ENCODE results near the gene HLA-DPB1. TPM values are rescaled to one million over a fixed set of nuclear protein-coding genes. Genes with fewer than 3 reads are reported as not detected.

The HLA-DPB1 gene
- 96.3 and 110 TPM in 2 replicates for total RNA-seq (2014; rRNA removed; shearing (Covaris generic))

DNA sequence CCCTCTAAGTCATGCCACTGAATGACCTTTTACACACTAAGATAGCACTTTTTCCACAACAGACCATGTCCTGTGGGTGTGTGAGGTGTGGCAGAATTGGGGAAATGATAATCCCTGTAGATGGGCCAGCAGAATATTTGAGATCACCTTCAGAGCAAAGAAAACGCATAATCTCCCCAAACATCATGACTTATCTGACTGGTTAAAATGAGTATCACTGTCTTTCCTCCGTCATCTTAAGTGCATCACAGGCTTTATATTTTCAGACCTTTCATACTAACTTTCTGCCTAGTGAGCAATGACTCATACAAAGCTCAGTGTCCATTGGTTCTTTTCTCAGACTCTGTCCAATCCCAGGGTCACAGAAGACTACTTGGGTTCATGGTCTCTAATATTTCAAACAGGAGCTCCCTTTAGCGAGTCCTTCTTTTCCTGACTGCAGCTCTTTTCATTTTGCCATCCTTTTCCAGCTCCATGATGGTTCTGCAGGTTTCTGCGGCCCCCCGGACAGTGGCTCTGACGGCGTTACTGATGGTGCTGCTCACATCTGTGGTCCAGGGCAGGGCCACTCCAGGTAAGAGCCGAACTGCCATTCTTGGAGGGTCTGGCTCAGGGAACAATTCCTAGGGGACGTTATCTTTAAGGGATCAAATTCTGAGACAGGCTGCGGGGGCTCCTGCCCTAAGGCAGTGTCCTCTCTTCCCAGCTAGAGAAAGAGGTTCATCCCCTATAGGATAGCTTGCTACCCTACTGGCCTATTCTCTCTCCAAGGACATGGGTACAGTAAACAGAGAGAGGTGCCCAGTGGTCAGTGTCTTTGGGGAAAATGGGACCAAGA is at the start of gene HLA-DPB1:
Gene HLA-DPB1, plus strand, starts transcription at position 423 of the 838 bp plus-strand sequence. Its CDS starts 52 bp downstream, at position 475.

GRCh38 chr6:33073431-33073871 is 2.3 kb upstream of the HLA-DPB1 start, which contains the start of gene HLA-DPA1:
HLA-DPA1 (minus strand) TSS chr6:33073649.

Other genes starting within 250 kb of the HLA-DPB1 start
- 55.3 and 58.2 TPM in 2 replicates for gene TAP2, start 237.3 kb upstream of the HLA-DPB1 start, total RNA-seq (2014; rRNA removed; shearing (Covaris generic))
- 57.1 and 59.6 TPM in 2 replicates for gene PSMB8, start 231.9 kb upstream of the HLA-DPB1 start, total RNA-seq (2014; rRNA removed; shearing (Covaris generic))
- gene TAP1, start 222.3 kb upstream of the HLA-DPB1 start, total RNA-seq (2014; rRNA removed; shearing (Covaris generic)) = 21.4 and 24.1 TPM in 2 replicates
- gene PSMB9, start 221.8 kb upstream of the HLA-DPB1 start, total RNA-seq (2014; rRNA removed; shearing (Covaris generic)) = 23.9 and 29.9 TPM in 2 replicates
- gene HLA-DMB, start 135.0 kb upstream of the HLA-DPB1 start, total RNA-seq (2014; rRNA removed; shearing (Covaris generic)) = 16.0 and 16.5 TPM in 2 replicates
- 46.9 and 55.9 TPM in 2 replicates for gene HLA-DMA, start 122.9 kb upstream of the HLA-DPB1 start, total RNA-seq (2014; rRNA removed; shearing (Covaris generic))
- gene BRD2, start 107.4 kb upstream of the HLA-DPB1 start, total RNA-seq (2014; rRNA removed; shearing (Covaris generic)) = 171 and 216 TPM in 2 replicates
- 4.1 and 4.3 TPM in 2 replicates for gene HLA-DOA, start 66.4 kb upstream of the HLA-DPB1 start, total RNA-seq (2014; rRNA removed; shearing (Covaris generic))
- gene HLA-DPA1, start 2.3 kb upstream of the HLA-DPB1 start, total RNA-seq (2014; rRNA removed; shearing (Covaris generic)) = 147 and 155 TPM in 2 replicates
- gene COL11A2, start 116.5 kb downstream of the HLA-DPB1 start, total RNA-seq (2014; rRNA removed; shearing (Covaris generic)) = 4.9 and 7.6 TPM in 2 replicates
- gene RXRB, start 124.7 kb downstream of the HLA-DPB1 start, total RNA-seq (2014; rRNA removed; shearing (Covaris generic)) = 23.0 and 23.8 TPM in 2 replicates
- gene SLC39A7, start 124.9 kb downstream of the HLA-DPB1 start, total RNA-seq (2014; rRNA removed; shearing (Covaris generic)) = 72.3 and 75.1 TPM in 2 replicates
- gene HSD17B8, start 128.7 kb downstream of the HLA-DPB1 start, total RNA-seq (2014; rRNA removed; shearing (Covaris generic)) = 19.9 and 28.1 TPM in 2 replicates
- 33.7 and 37.4 TPM in 2 replicates for gene RING1, start 132.5 kb downstream of the HLA-DPB1 start, total RNA-seq (2014; rRNA removed; shearing (Covaris generic))
- gene VPS52, start 195.9 kb downstream of the HLA-DPB1 start, total RNA-seq (2014; rRNA removed; shearing (Covaris generic)) = 24.0 and 24.9 TPM in 2 replicates
- gene RPS18, start 196.1 kb downstream of the HLA-DPB1 start, total RNA-seq (2014; rRNA removed; shearing (Covaris generic)) = 5,548 and 5,916 TPM in 2 replicates
- 1.1 and 2.6 TPM in 2 replicates for gene B3GALT4, start 201.1 kb downstream of the HLA-DPB1 start, total RNA-seq (2014; rRNA removed; shearing (Covaris generic))
- gene WDR46, start 213.2 kb downstream of the HLA-DPB1 start, total RNA-seq (2014; rRNA removed; shearing (Covaris generic)) = 127 and 134 TPM in 2 replicates
- gene PFDN6, start 213.6 kb downstream of the HLA-DPB1 start, total RNA-seq (2014; rRNA removed; shearing (Covaris generic)) = 224 and 227 TPM in 2 replicates
- 24.5 and 26.1 TPM in 2 replicates for gene RGL2, start 223.0 kb downstream of the HLA-DPB1 start, total RNA-seq (2014; rRNA removed; shearing (Covaris generic))
- 29.4 and 33.8 TPM in 2 replicates for gene TAPBP, start 238.1 kb downstream of the HLA-DPB1 start, total RNA-seq (2014; rRNA removed; shearing (Covaris generic))
- 12.6 and 14.3 TPM in 2 replicates for gene ZBTB22, start 241.8 kb downstream of the HLA-DPB1 start, total RNA-seq (2014; rRNA removed; shearing (Covaris generic))
- gene DAXX, start 247.0 kb downstream of the HLA-DPB1 start, total RNA-seq (2014; rRNA removed; shearing (Covaris generic)) = 47.5 and 49.4 TPM in 2 replicates